MCF 10A (cell line): ENCODE results near the gene NAA10. TPM values are rescaled to one million over a fixed set of nuclear protein-coding genes. Genes with fewer than 3 reads are reported as not detected.

Source experiments
- BruUV-seq: library from RNA; stranded (reverse); fragments of 400-500 nt; replicated peaks from 2 replicates; lab custom pipeline; 2021; lab: Mats Ljungman, UMichigan
- CTCF ChIA-PET: fragments of 300-600 bp; sonication (Branson Sonifier 250); formaldehyde crosslinking; extraction: SDS; loops from one replicate; lab custom pipeline; 2021; ENCODE audit warnings: antibody characterized with exemption, inconsistent platforms; lab: Yijun Ruan, JAX
- POLR2A ChIA-PET: fragments of 300-600, 350-650 bp; sonication (Branson Sonifier 250); formaldehyde crosslinking; extraction: SDS; loops from one replicate; lab custom pipeline; 2020; ENCODE audit warnings: antibody characterized with exemption, inconsistent platforms; lab: Yijun Ruan, JAX
- DNase-seq: peaks from one replicate; pipeline ENCODE4 v3.0.0-alpha.2; 2018; ENCODE audit not compliant: unreplicated experiment
- H3K27ac Mint-ChIP-seq: one replicate; pipeline ENCODE4 v1.8.0; 2022; ENCODE audit warnings: mild to moderate bottlenecking, low read depth, mixed read lengths; ENCODE audit not compliant: unreplicated experiment
- H3K27me3 Mint-ChIP-seq: one replicate; pipeline ENCODE4 v1.8.0; 2022; ENCODE audit warnings: mixed read lengths; ENCODE audit not compliant: insufficient read depth, unreplicated experiment
- H3K36me3 Mint-ChIP-seq: one replicate; pipeline ENCODE4 v1.8.0; 2022; ENCODE audit warnings: mild to moderate bottlenecking, moderate library complexity, mixed read lengths; ENCODE audit not compliant: insufficient read depth, unreplicated experiment
- H3K4me1 Mint-ChIP-seq: one replicate; pipeline ENCODE4 v1.8.0; 2022; ENCODE audit warnings: mixed read lengths; ENCODE audit not compliant: insufficient read depth, unreplicated experiment
- H3K4me3 Mint-ChIP-seq: one replicate; pipeline ENCODE4 v1.8.0; 2022; ENCODE audit warnings: mild to moderate bottlenecking, moderate library complexity, mixed read lengths; ENCODE audit not compliant: unreplicated experiment
- H3K9me3 Mint-ChIP-seq: one replicate; pipeline ENCODE4 v1.8.0; 2022; ENCODE audit warnings: mixed read lengths; ENCODE audit not compliant: unreplicated experiment
- CTCF ChIP-seq: fragments of 200-600 bp; IDR thresholded peaks from one replicate; pipeline ENCODE4 v1.8.0; 2022; ENCODE audit warnings: antibody characterized with exemption, mild to moderate bottlenecking; ENCODE audit not compliant: unreplicated experiment
- intact Hi-C: fragments of 100-400 bp; cut with micrococcal nuclease; formaldehyde crosslinking; loops from 2 replicates; pipeline ENCODE4 v1.14.1; 2022
- total RNA-seq: library from RNA; stranded (reverse); gene quantifications from 2 replicates; pipeline ENCODE4 v1.2.3, GENCODE V29; 2022

Gene NAA10
- total RNA-seq, 1 experiment from 2014 or later, result 166 TPM

DNA sequence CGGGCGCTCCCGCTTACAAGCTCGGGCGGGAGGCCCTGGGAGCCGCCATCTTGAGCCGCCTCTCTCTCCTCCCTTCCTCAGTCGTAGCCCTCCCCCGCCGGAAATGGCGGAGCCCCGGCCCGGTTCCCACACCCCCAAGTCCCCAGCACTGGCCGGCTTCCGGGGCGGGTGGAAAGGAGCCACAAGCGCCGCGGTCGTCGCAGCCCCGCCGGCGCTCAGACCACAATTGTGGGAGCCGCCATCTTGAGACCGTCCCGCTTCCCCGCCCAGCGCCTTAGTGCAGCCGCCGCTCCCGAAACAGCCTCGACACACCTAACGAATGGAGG lies 36.2 kb upstream of the NAA10 start:
- Mint-ChIP-seq H3K36me3 (peaks cover 4% of the 10 kb centered on the region), H3K27me3 (no peaks in the 10 kb centered on the region), H3K27ac (peak overlapping the region; percentile 100), H3K9me3 (no peaks in the 10 kb centered on the region), H3K4me1 (peaks cover 29% of the 10 kb centered on the region), H3K4me3 (peak overlapping the region; percentile 95)
- intact Hi-C loops, result no loop called here
- POLR2A ChIA-PET, result interaction anchor here (0.6 to 3.8 kb wide), 21 partner anchors 25 to 1030 kb away, joined by 3 to 15 read pairs (median 4); partner anchors contain the start of genes ARHGAP4, G6PD, IKBKG and RPL10
- peak; percentile 96 for DNase-seq
- TF ChIP-seq CTCF, result no peak
- CTCF ChIA-PET, result interaction anchor here (0.7 to 5.2 kb wide), 4 partner anchors 24 to 392 kb away, joined by 3 to 38 read pairs (median 6); partner anchors contain the start of gene RENBP
- TSS peak; percentile 37 for BruUV-seq

GRCh38 chrX:153970357-153971123 lies 35.7 kb upstream of the NAA10 start:
- BruUV-seq, result no TSS peak
- DNase-seq, result peak; percentile 58
- H3K36me3 Mint-ChIP-seq, result peaks cover 4% of the 10 kb centered on the region
- H3K4me1 Mint-ChIP-seq, result peaks cover 29% of the 10 kb centered on the region
- CTCF ChIA-PET, result interaction anchor here (0.8 to 5.2 kb wide), 3 partner anchors 24 to 201 kb away, joined by 3 to 38 read pairs (median 8); partner anchors contain the start of gene RENBP
- intact Hi-C loops, result no loop called here
- no peaks in the 10 kb centered on the region for H3K9me3 Mint-ChIP-seq
- H3K27ac Mint-ChIP-seq, result peak overlapping the region; percentile 100
- no peaks in the 10 kb centered on the region for H3K27me3 Mint-ChIP-seq
- H3K4me3 Mint-ChIP-seq, result peak overlapping the region; percentile 95
- POLR2A ChIA-PET, result interaction anchor here (0.6 to 3.8 kb wide), 22 partner anchors 25 to 1029 kb away, joined by 3 to 15 read pairs (median 4); partner anchors contain the start of genes G6PD, IKBKG and RPL10
- no peak for TF ChIP-seq CTCF

- Mint-ChIP-seq H3K27me3 (no peaks in the 10 kb centered on the region), H3K36me3 (peaks cover 10% of the 10 kb centered on the region), H3K4me3 (peak overlapping the region; percentile 95), H3K9me3 (no peaks in the 10 kb centered on the region), H3K4me1 (peaks cover 29% of the 10 kb centered on the region), H3K27ac (no peak overlapping the region)
- ChIA-PET CTCF (interaction anchor here (0.8 to 5.2 kb wide), 3 partner anchors 18 to 200 kb away, joined by 3 to 50 read pairs (median 38); partner anchors contain the start of gene RENBP), POLR2A (interaction anchor here (0.7 to 2.3 kb wide), 7 partner anchors 41 to 428 kb away, joined by 3 to 12 read pairs (median 6); partner anchors contain the start of genes EMD and RPL10)
- TF ChIP-seq CTCF, result no peak
- DNase-seq, result no peak
- no TSS peak for BruUV-seq
- intact Hi-C loops, result no loop called here
These were observed 35.1 kb upstream of the NAA10 start for GRCh38 chrX:153969904-153970356.
